Vagina (tissue), 2 donors: Measurements from ENCODE around the gene PKIB.

ENCODE experiments used
- CTCF ChIP-seq, 3 experiments: fragments of 450-650 bp in 2 of 3; fragments of 200-600 bp in 1 of 3; sonication (generic) in 1 of 3; IDR thresholded peaks; one replicate each; pipeline ENCODE4 v1.5.1; 2017 to 2019; ENCODE audit warnings: antibody characterized with exemption in 3 of 3, mild to moderate bottlenecking in 2 of 3, moderate library complexity in 2 of 3
- POLR2A ChIP-seq, 2 donors: fragments of 450-650 bp; IDR thresholded peaks; one replicate each; pipeline ENCODE4 v1.6.1; 2017; ENCODE audit warnings: antibody characterized with exemption in 2 of 2, mild to moderate bottlenecking in 2 of 2, moderate library complexity in 2 of 2
- POLR2AphosphoS5 ChIP-seq, 2 donors: sonication (generic); formaldehyde crosslinking; IDR thresholded peaks; one replicate each; pipeline ENCODE4 v1.9.0; 2017; ENCODE audit warnings: antibody characterized with exemption in 2 of 2, mild to moderate bottlenecking in 2 of 2, low read depth in 1 of 2; ENCODE audit not compliant: insufficient read depth in 1 of 2

GRCh38 chr6:122727244-122727643 lies 117.0 kb downstream of the PKIB start:
- TF ChIP-seq POLR2AphosphoS5 (IDR thresholded peaks at IDR 0.05; ENCODE audit: insufficient read depth in 1 of 2, low read depth in 1 of 2) (no peak), POLR2A (IDR thresholded peaks at IDR 0.05) (no peak), CTCF (IDR thresholded peaks at IDR 0.05) (no peak)
